Stomach (tissue), 9 donors: ENCODE data around the gene SND1. TPM values are rescaled to one million over a fixed set of nuclear protein-coding genes. Genes with fewer than 3 reads are reported as not detected.

Experiments
- DNase-seq, 2 donors: peaks; one replicate each; pipeline versions ENCODE4 v3.0.0 to v3.0.0-alpha.2; 2013 to 2019
- H3K27ac ChIP-seq, 5 donors: fragments of 200-600 bp in 4 of 5; sonication (generic) in 4 of 5; one replicate each; pipeline ENCODE4 v1.5.1; 2013 to 2019; ENCODE audit warnings: mild to moderate bottlenecking in 1 of 5, moderate library complexity in 1 of 5
- H3K27me3 ChIP-seq, 3 donors: fragments of 200-600 bp; sonication (generic); one replicate each; pipeline ENCODE4 v1.5.1; 2017 to 2019; ENCODE audit warnings: mixed run types in 1 of 3
- H3K36me3 ChIP-seq, 4 donors: fragments of 200-600 bp; sonication (generic); 1 replicate in 3 of 4; 2 replicates in 1 of 4; pipeline ENCODE4 v1.5.1; 2016 to 2019
- H3K4me1 ChIP-seq, 4 donors: fragments of 200-600 bp; sonication (generic); one replicate each; pipeline ENCODE4 v1.5.1; 2016 to 2019
- H3K4me3 ChIP-seq, 4 donors: fragments of 200-600 bp; sonication (generic) in 3 of 4; one replicate each; pipeline ENCODE4 v1.5.1; 2016 to 2019; ENCODE audit warnings: mild to moderate bottlenecking in 1 of 4
- H3K9me3 ChIP-seq, 4 donors: fragments of 200-600 bp; sonication (generic); one replicate each; pipeline ENCODE4 v1.5.1; 2016 to 2019
- EP300 ChIP-seq: sonication (generic); formaldehyde crosslinking; IDR thresholded peaks from one replicate; pipeline ENCODE4 v1.6.1; 2017; ENCODE audit warnings: antibody characterized with exemption
- POLR2A ChIP-seq, 4 donors: fragments of 450-650 bp; IDR thresholded peaks; one replicate each; pipeline ENCODE4 v1.6.1; 2016; ENCODE audit warnings: antibody characterized with exemption in 4 of 4, control low read depth in 2 of 4, mild to moderate bottlenecking in 1 of 4, moderate library complexity in 1 of 4
- POLR2AphosphoS5 ChIP-seq, 3 donors: sonication (generic); formaldehyde crosslinking; IDR thresholded peaks; one replicate each; pipeline ENCODE4 v1.6.1; 2016; ENCODE audit warnings: antibody characterized with exemption in 3 of 3
- WGBS, 5 donors: extraction: QIAGEN DNeasy Blood & Tissue Kit in 3 of 5; methylation state at CpG; one replicate each; pipeline versions ENCODE4 v1.1.5 to v1.1.7; 2013 to 2018; 5-methylcytosine and 5-hydroxymethylcytosine counted together
- intact Hi-C: fragments of 100-400 bp; cut with DNase I; formaldehyde crosslinking; loops from one replicate; pipeline ENCODE4 v1.15.1; 2023; ENCODE audit warnings: low total_unique reads
- polyA plus RNA-seq, 3 donors: library from polyadenylated mRNA; stranded (reverse); fragments of 200-250 nt; gene quantifications; one replicate each; pipeline ENCODE4 v1.2.3, GENCODE V29; 2013
- total RNA-seq, 5 donors: library from RNA; depleted of rRNA; stranded (reverse); fragments of >200 nt; gene quantifications; one replicate each; pipeline versions ENCODE4 v1.1.0 to v1.2.3, GENCODE V29; 2014 to 2016
- TF ChIP-seq, protein P1 (sequence below), 7 experiments: fragments of 450-650 bp in 4 of 7; fragments of 200-600 bp in 3 of 7; sonication (generic) in 3 of 7; IDR thresholded peaks; one replicate each; pipeline ENCODE4 v1.5.1; 2016 to 2019; ENCODE audit warnings: antibody characterized with exemption in 7 of 7, control low read depth in 2 of 7, mild to moderate bottlenecking in 1 of 7
- donor health status: healthy with polysubstance abuse.
- donor health status: Bipolar disorder and iron deficiency.
- donor health status: healthy.

The SND1 gene
- total and polyA plus RNA-seq, 8 donors, result 63.3 to 799 (median 126) TPM

DNA sequence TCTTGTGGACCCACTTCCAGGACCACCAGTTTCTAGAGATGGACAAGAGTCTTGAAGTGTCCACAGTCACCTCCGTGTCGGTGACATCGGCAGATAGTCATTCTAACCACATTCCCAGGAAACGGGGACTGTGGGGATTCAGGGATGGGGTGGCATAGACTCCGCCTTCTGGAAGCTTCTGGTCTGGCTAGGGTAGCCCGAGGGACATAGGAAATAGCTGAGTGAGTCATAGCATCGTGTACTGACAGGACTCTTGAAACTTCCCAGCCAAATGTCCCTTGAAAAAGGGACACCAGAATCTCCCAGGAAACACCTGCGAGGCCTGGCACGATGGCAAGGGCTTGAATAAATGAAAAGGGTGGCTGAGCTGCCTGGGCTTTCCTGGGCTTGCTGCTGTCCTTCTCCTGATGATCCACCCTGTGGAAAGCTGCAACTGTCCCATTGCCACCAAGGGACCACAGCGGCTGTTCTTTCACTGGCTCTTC is 463.4 kb downstream of the SND1 start:
- Histone ChIP-seq H3K27ac (no peak overlapping the region), H3K36me3 (no peaks in the 10 kb centered on the region), H3K4me3 (no peak overlapping the region), H3K9me3 (no peaks in the 10 kb centered on the region), H3K27me3 (peaks cover 0 to 6% (median 0%) of the 10 kb centered on the region in 3 donors), H3K4me1 (no peaks in the 10 kb centered on the region)
- TF ChIP-seq POLR2A (IDR thresholded peaks at IDR 0.05), result no peak
- TF ChIP-seq POLR2AphosphoS5 (IDR thresholded peaks at IDR 0.05), result no peak
- TF ChIP-seq, protein P1, sequence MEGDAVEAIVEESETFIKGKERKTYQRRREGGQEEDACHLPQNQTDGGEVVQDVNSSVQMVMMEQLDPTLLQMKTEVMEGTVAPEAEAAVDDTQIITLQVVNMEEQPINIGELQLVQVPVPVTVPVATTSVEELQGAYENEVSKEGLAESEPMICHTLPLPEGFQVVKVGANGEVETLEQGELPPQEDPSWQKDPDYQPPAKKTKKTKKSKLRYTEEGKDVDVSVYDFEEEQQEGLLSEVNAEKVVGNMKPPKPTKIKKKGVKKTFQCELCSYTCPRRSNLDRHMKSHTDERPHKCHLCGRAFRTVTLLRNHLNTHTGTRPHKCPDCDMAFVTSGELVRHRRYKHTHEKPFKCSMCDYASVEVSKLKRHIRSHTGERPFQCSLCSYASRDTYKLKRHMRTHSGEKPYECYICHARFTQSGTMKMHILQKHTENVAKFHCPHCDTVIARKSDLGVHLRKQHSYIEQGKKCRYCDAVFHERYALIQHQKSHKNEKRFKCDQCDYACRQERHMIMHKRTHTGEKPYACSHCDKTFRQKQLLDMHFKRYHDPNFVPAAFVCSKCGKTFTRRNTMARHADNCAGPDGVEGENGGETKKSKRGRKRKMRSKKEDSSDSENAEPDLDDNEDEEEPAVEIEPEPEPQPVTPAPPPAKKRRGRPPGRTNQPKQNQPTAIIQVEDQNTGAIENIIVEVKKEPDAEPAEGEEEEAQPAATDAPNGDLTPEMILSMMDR (IDR thresholded peaks at IDR 0.05), result no peak
- no peak for TF ChIP-seq EP300
- 62 to 88% (median 70%) methylated on average over 5 to 10 of the region's 10 CpGs for WGBS, 5 donors
- DNase-seq, result no peak
- intact Hi-C loops, result no loop called here

DNA sequence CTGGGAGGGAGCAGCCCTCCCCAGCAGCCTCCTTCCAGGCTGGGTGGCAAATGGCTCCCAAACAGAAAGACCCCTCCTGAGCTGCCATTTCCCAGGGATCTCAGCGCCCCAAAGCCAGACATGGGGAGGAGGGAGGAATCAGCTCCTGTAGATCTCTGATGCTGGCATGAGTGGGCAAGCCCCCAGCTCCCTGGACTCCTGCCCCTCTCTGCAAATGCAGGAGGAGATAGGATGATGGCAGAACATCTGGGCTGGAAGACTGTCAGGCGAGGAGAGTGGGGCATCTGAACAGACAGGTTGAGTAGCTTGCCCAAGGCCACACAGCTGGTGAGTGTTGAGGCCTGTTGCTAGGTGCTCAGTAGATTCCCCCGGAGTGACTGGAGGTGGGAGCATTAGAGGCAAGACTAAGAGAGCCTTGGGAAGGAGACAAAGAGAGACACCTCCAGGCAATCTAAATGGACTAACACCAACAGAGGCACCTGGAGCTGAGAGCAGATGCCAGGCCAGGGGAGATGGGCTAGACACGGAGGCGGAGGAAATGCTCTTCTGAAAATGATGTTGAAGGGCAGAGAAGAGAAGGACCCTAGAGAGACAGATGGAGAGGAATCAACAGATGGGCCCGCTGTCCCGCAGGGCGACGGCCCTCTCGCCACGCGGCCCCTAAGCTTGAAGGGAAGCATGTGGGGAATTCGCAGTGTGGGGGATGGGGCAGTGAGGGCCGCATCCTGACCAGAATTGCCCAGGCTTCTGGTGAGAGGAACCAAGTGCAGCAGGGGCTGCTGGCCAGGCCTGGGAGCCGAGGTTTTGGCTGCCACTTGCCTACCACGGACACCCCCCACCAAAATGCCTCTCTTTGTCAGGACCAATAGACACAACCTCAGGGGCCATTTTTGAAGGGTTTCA is 464.1 kb downstream of the SND1 start:
- TF ChIP-seq POLR2A (IDR thresholded peaks at IDR 0.05), result no peak
- TF ChIP-seq, protein P1 (IDR thresholded peaks at IDR 0.05), result no peak
- TF ChIP-seq POLR2AphosphoS5 (IDR thresholded peaks at IDR 0.05), result no peak
- TF ChIP-seq EP300, result no peak

DNA sequence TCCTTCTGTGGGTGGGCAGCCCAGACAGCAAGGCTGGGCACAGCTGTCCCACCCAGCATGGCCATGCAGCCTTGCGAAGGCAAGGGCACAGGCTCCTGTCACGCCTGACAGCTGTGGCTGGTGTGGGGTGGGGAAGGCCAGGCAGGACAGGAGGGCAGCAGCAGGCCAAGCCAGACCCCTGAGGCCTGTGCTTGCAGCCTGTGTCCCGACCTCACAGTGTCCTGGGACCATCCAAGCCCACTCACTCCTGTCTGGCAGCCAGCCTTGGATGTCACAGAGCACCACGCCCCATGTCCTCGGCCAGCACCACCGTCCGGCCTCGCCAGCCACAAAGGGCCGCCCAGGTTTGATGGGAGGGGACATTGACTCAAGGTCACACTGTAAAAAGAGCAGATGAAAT is 464.7 kb downstream of the SND1 start:
- no peaks in the 10 kb centered on the region for H3K4me1 ChIP-seq

More for the DNA sequence above, 464.1 kb downstream of the SND1 start:
- Histone ChIP-seq H3K27me3 (peaks cover 0 to 11% (median 0%) of the 10 kb centered on the region in 3 donors), H3K36me3 (no peaks in the 10 kb centered on the region), H3K4me1 (no peaks in the 10 kb centered on the region), H3K9me3 (no peaks in the 10 kb centered on the region), H3K4me3 (no peak overlapping the region), H3K27ac (no peak overlapping the region)
- peak in 1 of 2 donors; percentile 7 for DNase-seq
- WGBS, 5 donors, result 70 to 78% (median 74%) methylated on average over 15 to 16 of the region's 16 CpGs
- intact Hi-C loops, result no loop called here

GRCh38 chr7:128117691-128118090 is 465.7 kb downstream of the SND1 start:
- no peak overlapping the region for H3K4me3 ChIP-seq
- no peak for TF ChIP-seq POLR2AphosphoS5 (IDR thresholded peaks at IDR 0.05)
- 84 to 90% (median 90%) methylated on average over 6 of the region's 6 CpGs for WGBS, 5 donors
- H3K27me3 ChIP-seq, result peaks cover 0 to 18% (median 0%) of the 10 kb centered on the region in 3 donors
- no peak overlapping the region for H3K27ac ChIP-seq
- H3K4me1 ChIP-seq, result no peaks in the 10 kb centered on the region
- no peaks in the 10 kb centered on the region for H3K9me3 ChIP-seq
- no peak for DNase-seq
- intact Hi-C loops, result no loop called here
- no peaks in the 10 kb centered on the region for H3K36me3 ChIP-seq

More for the DNA sequence above, 464.7 kb downstream of the SND1 start:
- Histone ChIP-seq H3K4me3 (no peak overlapping the region), H3K27ac (no peak overlapping the region), H3K27me3 (peaks cover 0 to 16% (median 0%) of the 10 kb centered on the region in 3 donors), H3K36me3 (no peaks in the 10 kb centered on the region), H3K9me3 (no peaks in the 10 kb centered on the region)
- TF ChIP-seq, protein P1 (IDR thresholded peaks at IDR 0.05), result no peak
- TF ChIP-seq POLR2A (IDR thresholded peaks at IDR 0.05) (no peak), POLR2AphosphoS5 (IDR thresholded peaks at IDR 0.05) (no peak), EP300 (no peak)
- WGBS, 5 donors, result 79 to 100% (median 90%) methylated on average over 2 to 9 of the region's 9 CpGs
- DNase-seq, result no peak
- intact Hi-C loops, result no loop called here
